ENCODE data around the gene ARHGAP15. TPM values are rescaled to one million over a fixed set of nuclear protein-coding genes. Genes with fewer than 3 reads are reported as not detected.

The ARHGAP15 gene
- total RNA-seq, 1 donor from 2014 or later = 9.1 TPM

DNA sequence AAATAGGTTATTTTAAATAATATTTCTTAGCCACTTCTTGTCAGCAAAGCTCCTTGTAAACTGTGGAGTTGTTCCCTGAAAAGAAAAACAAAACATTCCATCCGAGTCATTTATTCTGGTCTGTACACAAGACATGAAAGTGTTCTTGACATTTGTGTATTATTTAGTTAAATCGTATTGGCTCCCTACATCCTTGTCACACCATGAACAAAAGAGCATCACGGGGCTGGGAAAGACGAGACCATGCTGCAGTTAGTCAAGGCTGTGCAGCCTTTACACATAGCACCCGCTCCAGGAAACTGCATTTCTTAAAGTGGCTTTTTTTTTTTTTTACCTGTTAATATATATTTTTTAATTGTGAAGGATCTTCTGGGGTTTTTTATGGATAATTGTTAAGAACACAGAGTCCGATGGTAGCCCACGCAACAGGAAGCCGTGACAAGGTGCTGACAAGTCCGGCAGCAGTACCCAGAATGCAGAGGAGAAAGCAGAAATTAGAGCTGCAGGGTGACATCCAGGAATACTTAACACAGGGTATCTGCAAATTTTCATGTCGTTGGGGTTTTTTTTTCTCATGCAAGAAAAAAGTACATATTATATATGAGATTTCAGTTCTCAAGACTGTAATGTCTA lies 588.4 kb downstream of the ARHGAP15 start:
- H3K4me1 ChIP-seq = peaks cover 8% of the 10 kb centered on the region
- H3K9me3 ChIP-seq = no peaks in the 10 kb centered on the region
- TF ChIP-seq POLR2A (IDR thresholded peaks at IDR 0.05) (no peak), POLR2AphosphoS5 (IDR thresholded peaks at IDR 0.05; ENCODE audit: insufficient read depth in 1 of 2, low read depth in 1 of 2) (no peak)
- TF ChIP-seq, protein P1, sequence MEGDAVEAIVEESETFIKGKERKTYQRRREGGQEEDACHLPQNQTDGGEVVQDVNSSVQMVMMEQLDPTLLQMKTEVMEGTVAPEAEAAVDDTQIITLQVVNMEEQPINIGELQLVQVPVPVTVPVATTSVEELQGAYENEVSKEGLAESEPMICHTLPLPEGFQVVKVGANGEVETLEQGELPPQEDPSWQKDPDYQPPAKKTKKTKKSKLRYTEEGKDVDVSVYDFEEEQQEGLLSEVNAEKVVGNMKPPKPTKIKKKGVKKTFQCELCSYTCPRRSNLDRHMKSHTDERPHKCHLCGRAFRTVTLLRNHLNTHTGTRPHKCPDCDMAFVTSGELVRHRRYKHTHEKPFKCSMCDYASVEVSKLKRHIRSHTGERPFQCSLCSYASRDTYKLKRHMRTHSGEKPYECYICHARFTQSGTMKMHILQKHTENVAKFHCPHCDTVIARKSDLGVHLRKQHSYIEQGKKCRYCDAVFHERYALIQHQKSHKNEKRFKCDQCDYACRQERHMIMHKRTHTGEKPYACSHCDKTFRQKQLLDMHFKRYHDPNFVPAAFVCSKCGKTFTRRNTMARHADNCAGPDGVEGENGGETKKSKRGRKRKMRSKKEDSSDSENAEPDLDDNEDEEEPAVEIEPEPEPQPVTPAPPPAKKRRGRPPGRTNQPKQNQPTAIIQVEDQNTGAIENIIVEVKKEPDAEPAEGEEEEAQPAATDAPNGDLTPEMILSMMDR (IDR thresholded peaks at IDR 0.05) = no peak
- H3K27me3 ChIP-seq = no peaks in the 10 kb centered on the region
- intact Hi-C loops (cut with DNase I) = no loop called here
- DNase-seq (ENCODE audit: extremely low spot score in 2 of 2) = no peak
- H3K27ac ChIP-seq = peak overlapping the region; percentile 36
- H3K4me3 ChIP-seq = peak overlapping the region in 1 of 2 donors; percentile 5
- no peaks in the 10 kb centered on the region for H3K36me3 ChIP-seq

DNA sequence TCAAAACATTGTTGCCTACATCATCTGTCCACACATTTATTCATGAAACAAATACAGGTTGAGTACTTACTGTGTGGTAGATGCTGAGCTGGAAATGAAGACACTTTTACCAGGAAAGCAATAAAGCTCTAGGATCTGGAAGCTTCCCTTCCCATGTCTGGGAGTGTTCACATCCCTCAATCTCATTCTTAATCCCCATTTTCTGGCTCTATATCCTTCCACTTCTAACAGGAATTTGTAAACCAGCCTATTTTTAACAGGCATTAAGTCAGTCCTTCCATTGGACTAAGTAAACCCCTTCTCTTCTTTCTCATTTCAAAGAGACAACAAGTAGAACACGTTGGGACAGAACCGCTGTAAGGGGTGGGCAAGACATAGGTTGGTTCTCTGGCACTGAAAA lies 589.5 kb downstream of the ARHGAP15 start:
- no peak for TF ChIP-seq POLR2A (IDR thresholded peaks at IDR 0.05)
- TF ChIP-seq, protein P1 (IDR thresholded peaks at IDR 0.05) = no peak
- H3K4me3 ChIP-seq = no peak overlapping the region

DNA sequence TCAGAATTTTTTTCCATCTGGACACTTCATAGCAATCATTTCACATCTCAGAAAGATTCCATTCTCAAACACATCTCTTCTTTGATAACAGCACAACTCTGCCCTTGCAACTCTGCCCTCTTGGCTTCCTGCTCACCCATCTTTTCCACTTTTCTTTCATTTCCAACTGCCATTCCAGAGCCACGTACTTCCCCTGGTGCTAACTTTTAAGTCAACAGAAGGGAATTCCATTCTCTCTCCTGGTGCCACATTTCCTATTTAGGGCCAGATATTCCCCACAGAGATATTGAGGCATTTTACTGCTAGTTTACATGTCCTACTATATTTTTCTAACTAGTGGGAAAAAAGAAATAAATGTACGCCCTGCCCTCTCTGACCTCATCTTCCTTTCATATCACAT lies 590.2 kb downstream of the ARHGAP15 start:
- Histone ChIP-seq H3K4me3 (no peak overlapping the region), H3K36me3 (no peaks in the 10 kb centered on the region), H3K4me1 (peaks cover 8% of the 10 kb centered on the region), H3K9me3 (no peaks in the 10 kb centered on the region), H3K27me3 (no peaks in the 10 kb centered on the region), H3K27ac (no peak overlapping the region)
- intact Hi-C loops (cut with DNase I) = no loop called here
- DNase-seq (ENCODE audit: extremely low spot score in 2 of 2) = no peak
- no peak for TF ChIP-seq POLR2A (IDR thresholded peaks at IDR 0.05)
- TF ChIP-seq POLR2AphosphoS5 (IDR thresholded peaks at IDR 0.05; ENCODE audit: insufficient read depth in 1 of 2, low read depth in 1 of 2) = no peak
- TF ChIP-seq, protein P1 (IDR thresholded peaks at IDR 0.05) = no peak

More for the DNA sequence above, 589.5 kb downstream of the ARHGAP15 start:
- H3K27me3 ChIP-seq = no peaks in the 10 kb centered on the region
- no peak overlapping the region for H3K27ac ChIP-seq
- DNase-seq (ENCODE audit: extremely low spot score in 2 of 2) = no peak
- H3K9me3 ChIP-seq = no peaks in the 10 kb centered on the region
- peaks cover 8% of the 10 kb centered on the region for H3K4me1 ChIP-seq
- H3K36me3 ChIP-seq = no peaks in the 10 kb centered on the region
- intact Hi-C loops (cut with DNase I) = no loop called here

DNA sequence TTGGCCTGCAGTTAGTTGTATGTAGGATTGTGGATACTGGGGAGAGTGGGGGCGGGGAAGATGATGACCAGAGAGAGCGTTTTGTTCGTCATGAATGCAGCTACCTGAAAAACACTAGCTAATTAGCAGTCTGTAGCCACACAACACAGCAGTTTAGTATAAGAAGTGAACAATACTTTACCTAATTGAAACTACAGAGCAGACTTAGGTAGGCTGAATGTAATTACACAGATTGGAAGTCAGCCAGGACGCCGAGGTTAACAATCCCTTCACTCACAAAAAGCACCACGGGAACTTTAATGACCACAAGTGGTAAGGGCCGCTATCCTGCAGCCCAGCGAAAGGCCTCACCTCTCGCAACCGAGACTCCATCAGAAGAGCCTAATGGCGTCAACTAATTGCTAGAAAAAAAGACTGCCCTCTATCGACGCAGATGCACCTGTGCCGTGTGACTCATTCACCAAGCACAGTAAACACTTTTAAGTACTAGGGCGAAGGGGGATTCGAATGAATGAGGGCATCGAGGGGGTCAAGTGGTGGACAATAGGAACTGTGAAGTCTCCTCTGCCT lies 591.0 kb downstream of the ARHGAP15 start:
- H3K27me3 ChIP-seq = no peaks in the 10 kb centered on the region
- H3K4me1 ChIP-seq = peaks cover 8% of the 10 kb centered on the region
- no peaks in the 10 kb centered on the region for H3K9me3 ChIP-seq
- no peak overlapping the region for H3K4me3 ChIP-seq
- intact Hi-C loops (cut with DNase I) = no loop called here
- no peak for DNase-seq (ENCODE audit: extremely low spot score in 2 of 2)
- no peaks in the 10 kb centered on the region for H3K36me3 ChIP-seq
- no peak overlapping the region for H3K27ac ChIP-seq
- TF ChIP-seq POLR2AphosphoS5 (IDR thresholded peaks at IDR 0.05; ENCODE audit: insufficient read depth in 1 of 2, low read depth in 1 of 2) (no peak), POLR2A (IDR thresholded peaks at IDR 0.05) (no peak)
- TF ChIP-seq, protein P1 (IDR thresholded peaks at IDR 0.05) = no peak

DNA sequence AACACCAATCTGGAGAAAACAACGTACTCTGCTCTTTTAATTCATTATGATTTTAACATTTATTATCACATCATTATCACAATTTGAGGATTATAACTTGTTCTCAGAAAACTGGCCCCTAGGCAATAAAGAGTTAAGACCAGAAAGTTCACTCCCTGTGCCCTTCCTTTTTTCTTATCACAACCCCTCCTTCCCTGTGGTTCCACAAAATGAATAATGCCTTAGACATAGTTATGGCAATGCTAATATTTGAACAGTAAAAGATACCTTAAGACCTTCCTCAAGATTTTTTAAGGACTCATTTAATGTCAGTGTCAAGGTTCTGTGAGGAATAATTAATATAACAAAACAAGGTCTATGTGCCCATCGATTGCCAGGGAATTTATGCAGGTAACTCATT lies 596.2 kb downstream of the ARHGAP15 start:
- Histone ChIP-seq H3K4me1 (no peaks in the 10 kb centered on the region), H3K27me3 (no peaks in the 10 kb centered on the region), H3K36me3 (no peaks in the 10 kb centered on the region), H3K27ac (no peak overlapping the region), H3K9me3 (no peaks in the 10 kb centered on the region), H3K4me3 (no peak overlapping the region)
- intact Hi-C loops (cut with DNase I) = no loop called here
- DNase-seq (ENCODE audit: extremely low spot score in 2 of 2) = no peak
- TF ChIP-seq POLR2AphosphoS5 (IDR thresholded peaks at IDR 0.05; ENCODE audit: insufficient read depth in 1 of 2, low read depth in 1 of 2) (no peak), POLR2A (IDR thresholded peaks at IDR 0.05) (no peak)
- TF ChIP-seq, protein P1 (IDR thresholded peaks at IDR 0.05) = no peak

Measured in vagina (tissue), 2 donors.